K562 (cell line): ENCODE data around the gene ARID4B. TPM values are rescaled to one million over a fixed set of nuclear protein-coding genes. Genes with fewer than 3 reads are reported as not detected.

Source experiments
- CAMTA2 ChIP-seq: fragments of 250-450 bp; sonication (Bioruptor Pico); conservative IDR thresholded peaks from 2 replicates; pipeline ENCODE4 v1.5.1; 2022
- EP400 ChIP-seq: fragments of 450-650 bp; IDR thresholded peaks from 2 replicates; pipeline ENCODE4 v1.6.1; 2017; ENCODE audit warnings: antibody characterized with exemption, mild to moderate bottlenecking, moderate library complexity
- EWSR1 ChIP-seq: fragments of 450-650 bp; IDR thresholded peaks from 2 replicates; pipeline ENCODE4 v1.6.1; 2018; ENCODE audit warnings: borderline replicate concordance, mild to moderate bottlenecking, low read depth, moderate library complexity; ENCODE audit not compliant: partially characterized antibody
- GABPB2 ChIP-seq: fragments of 250-450 bp; sonication (Bioruptor Pico); conservative IDR thresholded peaks from 2 replicates; pipeline ENCODE4 v1.5.1; 2021; ENCODE audit warnings: mild to moderate bottlenecking
- HCFC1 ChIP-seq: IDR thresholded peaks from 2 replicates; pipeline ENCODE4 v1.6.1; 2012; ENCODE audit warnings: low read depth, low read length, improper control_type of control experiment
- HNRNPLL ChIP-seq: fragments of 200-400 bp; formaldehyde crosslinking; IDR thresholded peaks from 2 replicates; pipeline ENCODE4 v1.6.1; 2017; ENCODE audit warnings: low read length, low read depth, mild to moderate bottlenecking; ENCODE audit not compliant: poor library complexity, severe bottlenecking
- HNRNPUL1 ChIP-seq: fragments of 200-400 bp; formaldehyde crosslinking; IDR thresholded peaks from 2 replicates; pipeline ENCODE4 v1.6.1; 2017; ENCODE audit warnings: low read length
- KLF6 ChIP-seq: fragments of 250-450 bp; sonication (Bioruptor Pico); IDR thresholded peaks from 2 replicates; pipeline ENCODE4 v1.4.0; 2020; ENCODE audit warnings: mild to moderate bottlenecking, moderate library complexity, borderline replicate concordance
- MXI1 ChIP-seq: IDR thresholded peaks from 2 replicates; pipeline ENCODE4 v1.6.1; 2011; ENCODE audit warnings: low read depth, mild to moderate bottlenecking, improper control_type of control experiment, low read length
- NCOA1 ChIP-seq: fragments of 450-650 bp; IDR thresholded peaks from 2 replicates; pipeline ENCODE4 v1.6.1; 2016; ENCODE audit warnings: low read depth
- NR2C1 ChIP-seq, 2 experiments: fragments of 450-650 bp; IDR thresholded peaks; 2 replicates each; pipeline ENCODE4 v1.6.1; 2017; ENCODE audit warnings: mild to moderate bottlenecking in 2 of 2, antibody characterized with exemption in 1 of 2, inconsistent platforms in 1 of 2, missing compliant biosample characterization in 1 of 2, missing genetic modification characterization in 1 of 2
- PHTF2 ChIP-seq: fragments of 250-450 bp; sonication (Bioruptor Pico); IDR thresholded peaks from 2 replicates; pipeline ENCODE4 v1.5.0; 2021; ENCODE audit warnings: mild to moderate bottlenecking
- RAD51 ChIP-seq: fragments of 450-650 bp; IDR thresholded peaks from 2 replicates; pipeline ENCODE4 v1.7.1; 2016; ENCODE audit warnings: low read depth, mild to moderate bottlenecking, borderline replicate concordance
- RFX7 ChIP-seq: fragments of 250-450 bp; sonication (Bioruptor Pico); IDR thresholded peaks from 2 replicates; pipeline ENCODE4 v1.5.1; 2021; ENCODE audit warnings: mild to moderate bottlenecking
- THRA ChIP-seq: fragments of 450-650 bp; IDR thresholded peaks from 2 replicates; pipeline ENCODE4 v1.6.1; 2017; ENCODE audit warnings: mild to moderate bottlenecking, moderate library complexity
- ZEB2 ChIP-seq: fragments of 450-650 bp; IDR thresholded peaks from 2 replicates; pipeline ENCODE4 v1.6.1; 2016
- ZNF165 ChIP-seq: fragments of 250-450 bp; sonication (Bioruptor Pico); IDR thresholded peaks from 2 replicates; pipeline ENCODE4 v1.4.0; 2020; ENCODE audit warnings: borderline replicate concordance
- ZNF197 ChIP-seq: fragments of 200-800 bp; sonication (Bioruptor generic); IDR thresholded peaks from 2 replicates; pipeline ENCODE4 v1.6.1; 2016; ENCODE audit warnings: low read depth, missing genetic modification characterization, missing compliant biosample characterization
- ZNF232 ChIP-seq: sonication (generic); formaldehyde crosslinking; IDR thresholded peaks from 2 replicates; pipeline ENCODE4 v1.8.0; 2022; ENCODE audit warnings: mild to moderate bottlenecking, missing genetic modification reagents
- ZNF57 ChIP-seq: fragments of 450-650 bp; formaldehyde crosslinking; IDR thresholded peaks from 2 replicates; pipeline ENCODE4 v1.4.0; 2020; ENCODE audit warnings: mild to moderate bottlenecking, moderate library complexity
- polyA plus RNA-seq, 8 experiments: library from polyadenylated mRNA; depleted of rRNA in 4 of 8; stranded (reverse) in 5 of 8; unstranded in 3 of 8; fragments of >200 nt; fragmentation: Nextera tagmentation in 2 of 8; fragmentation: Illumina TruSeq in 1 of 8; extraction: Ambion mirVana in 2 of 8; extraction: Trizol in 1 of 8; gene quantifications; 2 replicates each; pipeline versions ENCODE4 v1.2.1 to v1.2.3, GENCODE V29; 2011 to 2014; ENCODE audit warnings: inconsistent platforms in 1 of 8, missing spikeins in 1 of 8
- total RNA-seq, 7 experiments: library from RNA; depleted of rRNA in 6 of 7; stranded (reverse); fragments of >200 nt in 6 of 7; fragmentation: Illumina TruSeq in 2 of 7; extraction: Trizol in 2 of 7; gene quantifications; 2 replicates each; pipeline versions ENCODE4 v1.2.1 to v1.2.3, GENCODE V29; 2011 to 2021; ENCODE audit warnings: low replicate concordance in 1 of 7
- TF ChIP-seq, protein P1 (sequence below): sonication (generic); formaldehyde crosslinking; IDR thresholded peaks from 2 replicates; pipeline ENCODE4 v1.4.0; 2020; ENCODE audit warnings: mild to moderate bottlenecking, missing genetic modification reagents
- TF ChIP-seq, protein P2 (sequence below): fragments of 250-450 bp; sonication (Bioruptor Pico); IDR thresholded peaks from 2 replicates; pipeline ENCODE4 v1.5.0; 2021; ENCODE audit warnings: mild to moderate bottlenecking, moderate library complexity

Gene ARID4B
- total and polyA plus RNA-seq, 9 of the 15 experiments (the other 6 are each of a cell fraction or from before 2014, with no cell fraction given): 8.4 to 38.9 (median 18.5) TPM

GRCh38 chr1:235128456-235129328, 199.3 kb downstream of the ARID4B start, which contains the start of gene TOMM20 (continued):
- no peak for TF ChIP-seq CAMTA2
- TF ChIP-seq HCFC1: peak; percentile 73
- no peak for TF ChIP-seq PHTF2 (CRISPR knock-in tag)
- 0 out of 2 replicates have a peak, but pooled peaks have one; percentile 20 for TF ChIP-seq KLF6 (CRISPR knock-in tag)
- peak; percentile 81 for TF ChIP-seq MXI1
- TF ChIP-seq ZNF197 (CRISPR knock-in tag): no peak
- TF ChIP-seq HNRNPUL1: no peak
- no peak for TF ChIP-seq GABPB2 (CRISPR knock-in tag)
- TF ChIP-seq ZNF232 (CRISPR knock-in tag): peak; percentile 89; the same call in 1 of the 2 replicates
- TF ChIP-seq, protein P1, sequence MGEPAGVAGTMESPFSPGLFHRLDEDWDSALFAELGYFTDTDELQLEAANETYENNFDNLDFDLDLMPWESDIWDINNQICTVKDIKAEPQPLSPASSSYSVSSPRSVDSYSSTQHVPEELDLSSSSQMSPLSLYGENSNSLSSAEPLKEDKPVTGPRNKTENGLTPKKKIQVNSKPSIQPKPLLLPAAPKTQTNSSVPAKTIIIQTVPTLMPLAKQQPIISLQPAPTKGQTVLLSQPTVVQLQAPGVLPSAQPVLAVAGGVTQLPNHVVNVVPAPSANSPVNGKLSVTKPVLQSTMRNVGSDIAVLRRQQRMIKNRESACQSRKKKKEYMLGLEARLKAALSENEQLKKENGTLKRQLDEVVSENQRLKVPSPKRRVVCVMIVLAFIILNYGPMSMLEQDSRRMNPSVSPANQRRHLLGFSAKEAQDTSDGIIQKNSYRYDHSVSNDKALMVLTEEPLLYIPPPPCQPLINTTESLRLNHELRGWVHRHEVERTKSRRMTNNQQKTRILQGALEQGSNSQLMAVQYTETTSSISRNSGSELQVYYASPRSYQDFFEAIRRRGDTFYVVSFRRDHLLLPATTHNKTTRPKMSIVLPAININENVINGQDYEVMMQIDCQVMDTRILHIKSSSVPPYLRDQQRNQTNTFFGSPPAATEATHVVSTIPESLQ (CRISPR knock-in tag): 0 out of 2 replicates have a peak, but pooled peaks have one; percentile 62
- TF ChIP-seq ZEB2: no peak
- peak; percentile 95 for TF ChIP-seq RAD51
- TF ChIP-seq THRA: no peak
- TF ChIP-seq, protein P2, sequence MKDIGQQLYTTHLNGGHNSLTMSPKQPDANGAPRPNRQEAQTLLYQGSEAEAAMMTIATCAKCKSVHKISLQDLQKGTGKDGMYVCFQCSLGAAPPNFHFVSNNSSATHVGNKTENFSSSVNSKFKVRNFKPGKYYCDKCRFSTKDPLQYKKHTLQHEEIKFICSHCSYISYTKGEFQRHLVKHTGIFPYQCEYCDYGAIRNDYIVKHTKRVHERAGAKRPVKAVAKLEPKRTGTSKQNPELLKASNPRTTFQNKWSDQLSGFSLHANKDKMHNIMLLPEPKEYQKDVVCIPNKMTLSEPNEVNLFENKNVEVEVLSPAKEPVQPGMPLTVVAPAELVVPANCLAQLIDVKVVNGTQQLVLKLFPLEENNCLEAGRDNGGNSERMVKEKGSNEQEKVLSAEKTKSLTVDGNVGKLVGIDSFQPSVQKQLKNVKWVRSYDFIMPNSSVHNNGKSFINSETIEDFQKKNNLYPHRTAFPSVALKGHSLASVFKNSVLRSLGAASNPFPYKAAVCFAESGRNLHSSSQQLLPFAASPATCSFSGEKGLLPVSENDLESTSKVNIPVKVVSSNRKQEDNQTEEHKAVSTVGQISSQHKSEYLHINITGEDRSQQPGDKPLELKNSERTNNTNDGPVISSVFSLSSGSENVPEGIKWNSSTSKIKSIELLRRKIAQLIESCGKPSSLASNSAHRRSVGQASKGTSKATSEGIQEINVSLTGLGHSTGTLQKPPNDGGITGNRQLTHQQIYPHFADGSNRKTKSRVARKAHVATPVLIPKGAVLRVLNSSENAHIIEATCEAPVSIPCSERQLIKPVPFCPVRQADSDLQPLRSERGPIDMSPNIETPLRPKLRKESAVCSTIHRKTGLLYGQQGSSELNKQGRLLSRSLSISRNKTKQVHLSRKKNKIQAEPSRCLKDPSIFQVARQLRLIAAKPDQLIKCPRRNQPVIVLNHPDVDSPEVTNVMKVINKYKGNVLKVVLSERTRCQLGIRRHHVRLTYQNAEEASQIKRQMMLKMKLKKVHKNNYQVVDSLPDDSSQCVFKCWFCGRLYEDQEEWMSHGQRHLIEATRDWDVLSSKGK (CRISPR knock-in tag): no peak
- peak; percentile 49 for TF ChIP-seq NR2C1 (IDR thresholded peaks at IDR 0.05)
- TF ChIP-seq NR2C1 (tag; IDR thresholded peaks at IDR 0.05): 0 out of 2 replicates have a peak, but pooled peaks have one; percentile 22
- TF ChIP-seq HNRNPLL: peak; percentile 83
- peak; percentile 97 for TF ChIP-seq EP400
- TF ChIP-seq ZNF57 (CRISPR knock-in tag): no peak
- TF ChIP-seq RFX7 (CRISPR knock-in tag): no peak
- 0 out of 2 replicates have a peak, but pooled peaks have one; percentile 36 for TF ChIP-seq NCOA1
- TF ChIP-seq EWSR1: no peak
- no peak for TF ChIP-seq ZNF165 (CRISPR knock-in tag)
